ENCODE data around the gene PSEN1.
"Not testable (repeated sequence)": the region's sequence is repeated elsewhere in the genome, so short reads cannot be mapped to it uniquely, and the experiment has no call there.

PSEN1 gene

DNA sequence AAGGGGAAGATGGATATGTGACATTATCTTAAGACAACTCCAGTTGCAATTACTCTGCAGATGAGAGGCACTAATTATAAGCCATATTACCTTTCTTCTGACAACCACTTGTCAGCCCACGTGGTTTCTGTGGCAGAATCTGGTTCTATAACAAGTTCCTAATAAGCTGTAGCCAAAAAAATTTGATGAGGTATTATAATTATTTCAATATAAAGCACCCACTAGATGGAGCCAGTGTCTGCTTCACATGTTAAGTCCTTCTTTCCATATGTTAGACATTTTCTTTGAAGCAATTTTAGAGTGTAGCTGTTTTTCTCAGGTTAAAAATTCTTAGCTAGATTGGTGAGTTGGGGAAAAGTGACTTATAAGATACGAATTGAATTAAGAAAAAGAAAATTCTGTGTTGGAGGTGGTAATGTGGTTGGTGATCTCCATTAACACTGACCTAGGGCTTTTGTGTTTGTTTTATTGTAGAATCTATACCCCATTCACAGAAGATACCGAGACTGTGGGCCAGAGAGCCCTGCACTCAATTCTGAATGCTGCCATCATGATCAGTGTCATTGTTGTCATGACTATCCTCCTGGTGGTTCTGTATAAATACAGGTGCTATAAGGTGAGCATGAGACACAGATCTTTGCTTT, 36.9 kb downstream of the PSEN1 start:
- Histone ChIP-seq H3K36me3 (ENCODE audit: insufficient read depth, low read length) (peaks cover 23% of the 10 kb centered on the region), H3K9me3 (ENCODE audit: control insufficient read depth, insufficient read depth, low read length) (no peaks in the 10 kb centered on the region), H3K4me1 (ENCODE audit: insufficient read depth, low read length) (peaks cover 16% of the 10 kb centered on the region), H3K9ac (ENCODE audit: low read depth, low read length) (no peak overlapping the region)

DNA sequence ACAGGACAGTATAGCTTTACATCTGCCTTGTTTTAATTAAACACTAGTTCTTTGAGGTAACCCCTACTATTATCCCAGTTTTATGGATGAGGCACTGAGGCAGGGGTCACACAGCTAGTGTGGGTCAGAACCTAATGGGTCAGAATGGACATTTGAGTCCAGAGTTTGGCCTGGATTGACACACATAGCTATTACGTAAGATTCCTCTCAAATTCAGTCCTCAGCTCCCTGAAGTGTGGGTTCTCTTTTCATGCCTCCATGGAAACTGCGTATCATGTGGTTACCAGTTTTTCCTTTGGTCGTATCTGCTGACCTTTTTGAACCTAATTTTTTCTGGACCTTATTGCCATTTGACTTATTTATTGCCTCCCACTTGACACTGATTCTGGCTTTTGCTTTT, 40.4 kb downstream of the PSEN1 start:
- peaks cover 23% of the 10 kb centered on the region for H3K36me3 ChIP-seq (ENCODE audit: insufficient read depth, low read length)
- H3K4me1 ChIP-seq (ENCODE audit: insufficient read depth, low read length): peaks cover 12% of the 10 kb centered on the region
- H3K9me3 ChIP-seq (ENCODE audit: control insufficient read depth, insufficient read depth, low read length): no peaks in the 10 kb centered on the region
- H3K9ac ChIP-seq (ENCODE audit: low read depth, low read length): no peak overlapping the region

DNA sequence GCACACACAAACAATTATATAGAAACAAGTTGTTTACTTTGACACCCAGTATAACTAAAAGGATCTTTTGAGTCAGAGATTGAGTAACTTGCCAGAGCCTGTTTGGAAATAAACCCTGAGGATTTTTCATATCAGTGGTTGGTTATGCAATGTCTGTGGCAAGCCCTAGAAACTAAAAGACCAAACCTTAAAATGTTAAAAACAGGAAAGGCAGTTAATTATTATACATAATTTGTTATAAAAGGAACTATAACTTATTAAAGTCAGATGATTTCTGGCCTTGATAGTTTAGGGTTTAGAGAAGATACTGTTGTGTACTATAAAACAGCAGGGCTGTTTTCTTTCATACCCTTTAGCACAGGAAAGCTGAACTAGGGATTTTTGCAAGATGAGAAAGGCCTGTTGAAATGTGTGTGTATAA, 44.1 kb downstream of the PSEN1 start:
- H3K36me3 ChIP-seq (ENCODE audit: insufficient read depth, low read length): peaks cover 9% of the 10 kb centered on the region
- H3K4me1 ChIP-seq (ENCODE audit: insufficient read depth, low read length): peaks cover 12% of the 10 kb centered on the region
- H3K9me3 ChIP-seq (ENCODE audit: control insufficient read depth, insufficient read depth, low read length): no peaks in the 10 kb centered on the region
- no peak overlapping the region for H3K9ac ChIP-seq (ENCODE audit: low read depth, low read length)

DNA sequence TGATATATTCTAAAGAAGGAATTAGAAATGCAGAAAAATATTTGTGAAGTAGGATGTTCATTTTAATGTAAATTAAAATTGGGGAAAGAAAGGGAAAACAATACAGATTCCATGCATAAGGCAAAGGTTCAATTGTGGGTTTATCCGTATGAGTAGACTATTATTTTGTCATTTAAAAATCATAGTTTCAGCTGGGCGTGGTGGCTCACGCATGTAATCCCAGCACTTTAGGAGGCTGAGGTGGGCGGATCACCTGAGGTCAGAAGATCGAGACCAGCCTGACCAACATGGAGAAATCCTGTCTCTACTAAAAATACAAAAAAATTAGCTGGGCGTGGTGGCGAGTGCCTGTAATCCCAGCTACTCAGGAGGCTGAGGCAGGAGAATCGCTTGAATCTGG, 44.7 kb downstream of the PSEN1 start:
- not testable (repeated sequence) for H3K36me3 ChIP-seq (ENCODE audit: insufficient read depth, low read length); H3K9me3 ChIP-seq (ENCODE audit: control insufficient read depth, insufficient read depth, low read length); H3K9ac ChIP-seq (ENCODE audit: low read depth, low read length)
- H3K4me1 ChIP-seq (ENCODE audit: insufficient read depth, low read length): peaks cover 12% of the 10 kb centered on the region

DNA sequence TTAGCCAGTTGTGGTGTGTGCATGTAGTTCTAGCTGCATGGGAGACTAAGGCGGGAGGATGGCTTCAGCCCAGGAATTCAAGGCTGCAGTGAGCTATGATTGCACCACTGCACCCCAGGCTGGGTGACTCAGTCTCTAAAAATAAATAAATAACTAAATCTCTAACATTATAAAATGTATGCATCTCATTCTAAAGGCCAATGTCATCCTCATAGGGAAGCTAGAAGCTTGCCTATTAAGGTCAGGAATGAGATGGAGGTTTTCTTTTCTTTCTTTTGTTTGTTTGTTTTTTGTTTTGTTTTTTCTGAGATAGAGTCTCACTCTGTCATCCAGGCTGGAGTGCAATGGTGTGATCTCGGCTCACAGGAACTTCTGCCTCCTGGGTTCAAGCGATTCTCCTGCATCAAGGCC, 52.2 kb downstream of the PSEN1 start:
- Histone ChIP-seq H3K9me3 (ENCODE audit: control insufficient read depth, insufficient read depth, low read length) (no peaks in the 10 kb centered on the region), H3K36me3 (ENCODE audit: insufficient read depth, low read length) (0 out of 2 replicates have a peak, but pooled peaks cover 6% of the 10 kb centered on the region), H3K4me1 (ENCODE audit: insufficient read depth, low read length) (no peaks in the 10 kb centered on the region), H3K9ac (ENCODE audit: low read depth, low read length) (no peak overlapping the region)

DNA sequence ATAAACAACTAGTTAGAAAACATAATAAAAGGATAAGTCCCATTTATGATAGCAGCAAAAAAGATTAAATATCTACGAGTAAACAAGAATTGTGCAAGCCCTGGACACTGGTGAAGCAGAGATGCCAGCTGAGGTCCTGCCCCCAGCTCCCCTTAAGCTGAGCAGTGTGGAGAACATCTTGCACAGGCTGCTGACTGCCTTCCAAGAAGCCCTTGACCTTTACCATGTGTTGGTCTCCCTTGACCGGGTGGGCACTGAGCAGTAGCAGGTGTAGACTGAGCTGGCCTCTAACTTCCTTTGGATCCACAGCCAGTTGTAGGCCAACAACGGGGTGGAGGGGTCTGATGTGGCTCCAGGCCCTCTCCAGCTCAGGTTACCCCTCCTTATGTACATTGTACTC, 53.3 kb downstream of the PSEN1 start:
- no peak overlapping the region for H3K9ac ChIP-seq (ENCODE audit: low read depth, low read length)
- H3K9me3 ChIP-seq (ENCODE audit: control insufficient read depth, insufficient read depth, low read length): no peaks in the 10 kb centered on the region
- H3K4me1 ChIP-seq (ENCODE audit: insufficient read depth, low read length): no peaks in the 10 kb centered on the region
- 0 out of 2 replicates have a peak, but pooled peaks cover 6% of the 10 kb centered on the region for H3K36me3 ChIP-seq (ENCODE audit: insufficient read depth, low read length)

DNA sequence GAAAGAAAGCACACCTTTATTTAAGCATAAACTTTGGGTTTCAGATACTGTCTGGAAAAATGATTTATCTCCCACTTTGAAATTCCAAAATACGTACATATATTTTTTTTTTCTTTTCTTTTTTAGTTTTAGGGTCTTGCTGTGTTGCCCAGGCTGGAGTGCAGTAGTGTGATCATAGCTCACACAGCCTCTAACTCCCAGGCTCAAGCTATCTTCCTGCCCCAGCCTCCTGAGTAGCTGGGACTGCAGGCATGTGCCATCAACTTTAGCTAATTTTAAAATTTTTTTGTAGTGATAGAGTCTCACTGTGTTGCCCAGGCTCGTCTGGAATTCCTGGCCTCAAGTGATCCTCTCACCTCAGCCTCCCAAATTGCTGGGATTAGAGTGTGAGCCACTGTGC, 55.1 kb downstream of the PSEN1 start:
- Histone ChIP-seq H3K9me3 (ENCODE audit: control insufficient read depth, insufficient read depth, low read length) (no peaks in the 10 kb centered on the region), H3K36me3 (ENCODE audit: insufficient read depth, low read length) (0 out of 2 replicates have a peak, but pooled peaks cover 6% of the 10 kb centered on the region), H3K9ac (ENCODE audit: low read depth, low read length) (no peak overlapping the region), H3K4me1 (ENCODE audit: insufficient read depth, low read length) (no peaks in the 10 kb centered on the region)

DNA sequence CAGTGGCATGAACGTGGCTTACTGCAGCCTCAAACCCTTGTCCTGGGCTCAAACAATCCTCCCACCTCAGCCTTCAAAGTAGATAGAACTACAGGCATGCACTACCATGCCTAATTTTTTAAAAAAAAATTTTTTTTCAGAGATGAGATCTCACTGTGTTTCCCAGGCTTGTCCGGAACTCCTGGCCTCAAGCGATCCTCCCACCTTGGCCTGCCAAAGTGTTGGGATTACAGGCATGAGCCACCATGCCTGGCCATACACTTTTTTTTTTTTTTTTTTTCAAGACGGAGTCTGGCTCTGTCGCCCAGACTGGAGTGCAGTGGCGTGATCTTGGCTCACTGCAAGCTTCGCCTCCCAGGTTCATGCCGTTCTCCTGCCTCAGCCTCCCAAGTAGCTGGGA, 58.0 kb downstream of the PSEN1 start:
- H3K36me3 ChIP-seq (ENCODE audit: insufficient read depth, low read length); H3K9ac ChIP-seq (ENCODE audit: low read depth, low read length); H3K9me3 ChIP-seq (ENCODE audit: control insufficient read depth, insufficient read depth, low read length): not testable (repeated sequence)
- H3K4me1 ChIP-seq (ENCODE audit: insufficient read depth, low read length): peaks cover 15% of the 10 kb centered on the region

DNA sequence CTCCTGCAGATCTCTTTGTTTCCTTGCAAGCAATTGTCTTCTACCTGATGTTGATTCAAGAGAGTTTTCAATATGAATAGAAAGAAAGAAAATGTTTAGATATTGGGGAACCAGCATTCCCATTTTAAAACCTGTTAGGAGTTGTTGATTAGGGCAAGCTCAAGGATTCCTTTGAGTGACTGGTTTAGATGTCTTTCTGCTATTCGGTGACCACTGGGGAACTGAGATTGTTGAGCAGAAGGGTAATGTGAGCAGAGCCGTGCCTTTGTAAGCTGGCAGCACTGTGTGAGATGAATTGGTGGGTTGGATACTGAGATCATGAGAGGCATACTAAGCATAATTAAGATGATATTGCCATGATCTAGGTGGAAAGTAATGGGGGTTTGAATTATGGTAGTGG, 61.9 kb downstream of the PSEN1 start:
- H3K9me3 ChIP-seq (ENCODE audit: control insufficient read depth, insufficient read depth, low read length): no peaks in the 10 kb centered on the region
- H3K9ac ChIP-seq (ENCODE audit: low read depth, low read length): no peak overlapping the region
- H3K4me1 ChIP-seq (ENCODE audit: insufficient read depth, low read length): peaks cover 15% of the 10 kb centered on the region
- no peaks in the 10 kb centered on the region; the same call in 1 of the 2 replicates for H3K36me3 ChIP-seq (ENCODE audit: insufficient read depth, low read length)

DNA sequence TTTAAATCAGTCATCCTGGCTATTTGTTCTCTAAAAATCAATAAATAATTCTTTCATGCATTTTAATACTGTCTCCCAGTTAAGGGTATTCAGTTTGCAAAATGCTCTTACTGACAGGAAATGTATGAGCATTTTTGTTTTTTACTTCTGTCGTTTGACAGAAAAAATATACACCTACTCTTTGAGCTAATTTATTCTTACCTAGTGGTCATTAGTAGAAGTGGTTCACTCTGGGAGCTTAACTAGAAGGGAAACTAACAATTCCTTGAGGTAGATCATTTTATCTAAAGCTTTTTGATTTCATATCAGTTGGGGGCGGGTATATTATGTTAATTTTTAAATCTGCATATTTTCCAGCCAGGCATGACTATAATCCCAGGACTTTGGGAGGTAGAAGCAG, 67.2 kb downstream of the PSEN1 start:
- H3K4me1 ChIP-seq (ENCODE audit: insufficient read depth, low read length): peaks cover 4% of the 10 kb centered on the region
- H3K9ac ChIP-seq (ENCODE audit: low read depth, low read length): no peak overlapping the region
- H3K9me3 ChIP-seq (ENCODE audit: control insufficient read depth, insufficient read depth, low read length): no peaks in the 10 kb centered on the region
- H3K36me3 ChIP-seq (ENCODE audit: insufficient read depth, low read length): peaks cover 9% of the 10 kb centered on the region

DNA sequence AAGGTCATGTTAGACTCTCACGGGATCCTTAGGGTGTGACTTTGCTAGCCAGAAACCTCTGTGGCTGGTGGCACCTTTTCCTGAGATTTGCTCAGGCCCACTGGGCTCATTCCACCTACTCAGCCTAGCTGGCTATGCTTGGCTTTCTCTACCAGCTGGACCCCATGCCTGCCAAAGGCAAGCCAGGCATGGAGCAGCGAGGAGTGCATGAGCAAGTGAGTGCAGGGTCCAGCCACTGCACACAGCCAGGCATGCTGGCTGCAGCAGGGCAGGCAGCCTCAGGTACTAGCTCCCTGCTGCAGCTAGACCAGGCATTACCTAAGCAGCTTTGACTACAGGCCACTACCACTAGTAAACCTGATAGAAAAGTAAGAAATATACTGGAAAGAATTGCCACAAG, 71.3 kb downstream of the PSEN1 start:
- H3K9ac ChIP-seq (ENCODE audit: low read depth, low read length): no peak overlapping the region
- no peaks in the 10 kb centered on the region for H3K4me1 ChIP-seq (ENCODE audit: insufficient read depth, low read length)
- no peaks in the 10 kb centered on the region for H3K9me3 ChIP-seq (ENCODE audit: control insufficient read depth, insufficient read depth, low read length)
- H3K36me3 ChIP-seq (ENCODE audit: insufficient read depth, low read length): peaks cover 9% of the 10 kb centered on the region

DNA sequence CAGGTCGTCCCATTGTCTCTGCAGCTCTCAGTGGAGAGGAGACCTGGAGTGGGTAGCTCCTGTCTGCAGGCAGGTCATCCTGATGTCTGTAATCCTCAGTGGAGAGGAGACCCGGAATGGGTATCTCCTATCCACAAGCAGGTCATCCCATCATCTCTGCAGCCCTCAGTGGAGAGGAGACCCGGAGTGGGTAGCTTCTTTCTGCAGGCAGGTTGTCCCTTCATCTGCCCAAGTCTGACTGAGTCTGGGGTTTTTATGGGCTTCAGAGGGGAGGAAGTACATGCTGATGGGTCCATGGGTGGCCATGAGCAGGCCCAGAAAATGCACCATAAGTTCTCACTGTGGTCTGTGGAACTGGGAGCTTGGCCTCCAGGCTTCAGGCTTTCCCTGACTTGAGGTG, 72.1 kb downstream of the PSEN1 start:
- Histone ChIP-seq H3K9ac (ENCODE audit: low read depth, low read length) (no peak overlapping the region), H3K4me1 (ENCODE audit: insufficient read depth, low read length) (no peaks in the 10 kb centered on the region), H3K36me3 (ENCODE audit: insufficient read depth, low read length) (peaks cover 11% of the 10 kb centered on the region), H3K9me3 (ENCODE audit: control insufficient read depth, insufficient read depth, low read length) (no peaks in the 10 kb centered on the region)

DNA sequence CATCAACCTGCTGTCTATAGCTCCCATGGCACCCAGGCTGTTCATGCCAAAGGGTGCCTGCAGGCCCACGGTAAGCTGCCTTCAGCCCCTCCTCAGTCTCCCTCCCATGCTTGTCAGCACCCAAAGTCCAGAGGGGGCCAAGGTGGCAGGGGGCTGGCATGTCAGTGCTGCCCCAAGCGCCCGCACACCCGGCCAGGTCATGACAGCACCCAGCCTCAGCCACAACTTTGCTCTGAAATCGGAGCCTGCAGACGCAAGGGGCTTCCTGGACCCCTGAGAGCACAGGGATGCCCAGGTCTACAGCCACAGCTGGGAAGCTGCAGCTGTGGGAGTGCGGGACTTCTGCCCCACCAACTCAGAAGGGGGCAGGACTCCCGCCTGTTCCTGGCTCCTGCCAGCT, 72.5 kb downstream of the PSEN1 start:
- Histone ChIP-seq H3K9ac (ENCODE audit: low read depth, low read length) (no peak overlapping the region), H3K9me3 (ENCODE audit: control insufficient read depth, insufficient read depth, low read length) (no peaks in the 10 kb centered on the region), H3K4me1 (ENCODE audit: insufficient read depth, low read length) (no peaks in the 10 kb centered on the region), H3K36me3 (ENCODE audit: insufficient read depth, low read length) (peaks cover 11% of the 10 kb centered on the region)

DNA sequence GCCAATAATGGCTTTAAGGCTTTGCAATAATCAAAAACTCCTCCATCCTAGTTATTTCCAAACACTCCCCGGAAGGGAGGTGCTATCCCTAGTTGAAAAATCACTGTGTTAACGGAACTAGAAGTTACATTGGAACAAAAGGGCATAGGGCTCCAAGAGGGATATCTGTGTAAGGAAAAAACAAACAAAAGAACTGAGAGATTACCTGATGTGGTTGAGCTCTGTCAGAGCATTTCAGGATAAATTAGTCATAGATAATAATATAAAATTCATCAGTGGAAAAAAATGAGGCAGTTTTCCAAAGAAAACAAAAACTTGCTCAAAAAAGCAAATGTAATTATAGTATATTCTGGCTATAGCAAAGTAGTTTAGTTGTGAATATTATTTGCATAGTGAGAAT, 73.6 kb downstream of the PSEN1 start:
- Histone ChIP-seq H3K9me3 (ENCODE audit: control insufficient read depth, insufficient read depth, low read length) (no peaks in the 10 kb centered on the region), H3K4me1 (ENCODE audit: insufficient read depth, low read length) (no peaks in the 10 kb centered on the region), H3K36me3 (ENCODE audit: insufficient read depth, low read length) (peaks cover 11% of the 10 kb centered on the region), H3K9ac (ENCODE audit: low read depth, low read length) (no peak overlapping the region)

DNA sequence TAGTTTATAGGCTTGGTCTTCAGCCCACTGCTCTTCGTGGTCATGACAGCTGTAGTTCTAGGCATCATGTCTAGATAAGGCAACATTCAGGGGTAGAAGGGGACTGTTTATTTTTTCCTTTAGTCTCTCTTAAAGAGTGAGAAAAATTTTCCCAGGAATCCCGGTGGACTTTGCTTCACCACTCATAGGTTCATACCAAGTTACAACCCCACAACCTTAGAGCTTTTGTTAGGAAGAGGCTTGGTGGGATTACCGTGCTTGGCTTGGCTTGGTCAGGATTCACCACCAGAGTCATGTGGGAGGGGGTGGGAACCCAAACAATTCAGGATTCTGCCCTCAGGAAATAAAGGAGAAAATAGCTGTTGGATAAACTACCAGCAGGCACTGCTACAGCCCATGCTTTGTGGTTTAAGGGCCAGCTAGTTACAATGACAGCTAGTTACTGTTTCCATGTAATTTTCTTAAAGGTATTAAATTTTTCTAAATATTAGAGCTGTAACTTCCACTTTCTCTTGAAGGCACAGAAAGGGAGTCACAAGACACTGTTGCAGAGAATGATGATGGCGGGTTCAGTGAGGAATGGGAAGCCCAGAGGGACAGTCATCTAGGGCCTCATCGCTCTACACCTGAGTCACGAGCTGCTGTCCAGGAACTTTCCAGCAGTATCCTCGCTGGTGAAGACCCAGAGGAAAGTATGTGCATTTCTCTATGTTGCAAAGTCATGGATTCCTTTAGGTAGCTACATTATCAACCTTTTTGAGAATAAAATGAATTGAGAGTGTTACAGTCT, 75.1 kb downstream of the PSEN1 start:
- Histone ChIP-seq H3K4me1 (ENCODE audit: insufficient read depth, low read length) (no peaks in the 10 kb centered on the region), H3K36me3 (ENCODE audit: insufficient read depth, low read length) (peaks cover 11% of the 10 kb centered on the region), H3K9me3 (ENCODE audit: control insufficient read depth, insufficient read depth, low read length) (no peaks in the 10 kb centered on the region), H3K9ac (ENCODE audit: low read depth, low read length) (no peak overlapping the region)
